IPS DF 4.7 (cell line): ENCODE data around the gene RAB6B.

Experiments used
- DNase-seq: peaks from one replicate; pipeline ENCODE4 v3.0.0-alpha.2; 2013; ENCODE audit warnings: low spot score; ENCODE audit errors: extremely low read depth

Gene RAB6B

DNA sequence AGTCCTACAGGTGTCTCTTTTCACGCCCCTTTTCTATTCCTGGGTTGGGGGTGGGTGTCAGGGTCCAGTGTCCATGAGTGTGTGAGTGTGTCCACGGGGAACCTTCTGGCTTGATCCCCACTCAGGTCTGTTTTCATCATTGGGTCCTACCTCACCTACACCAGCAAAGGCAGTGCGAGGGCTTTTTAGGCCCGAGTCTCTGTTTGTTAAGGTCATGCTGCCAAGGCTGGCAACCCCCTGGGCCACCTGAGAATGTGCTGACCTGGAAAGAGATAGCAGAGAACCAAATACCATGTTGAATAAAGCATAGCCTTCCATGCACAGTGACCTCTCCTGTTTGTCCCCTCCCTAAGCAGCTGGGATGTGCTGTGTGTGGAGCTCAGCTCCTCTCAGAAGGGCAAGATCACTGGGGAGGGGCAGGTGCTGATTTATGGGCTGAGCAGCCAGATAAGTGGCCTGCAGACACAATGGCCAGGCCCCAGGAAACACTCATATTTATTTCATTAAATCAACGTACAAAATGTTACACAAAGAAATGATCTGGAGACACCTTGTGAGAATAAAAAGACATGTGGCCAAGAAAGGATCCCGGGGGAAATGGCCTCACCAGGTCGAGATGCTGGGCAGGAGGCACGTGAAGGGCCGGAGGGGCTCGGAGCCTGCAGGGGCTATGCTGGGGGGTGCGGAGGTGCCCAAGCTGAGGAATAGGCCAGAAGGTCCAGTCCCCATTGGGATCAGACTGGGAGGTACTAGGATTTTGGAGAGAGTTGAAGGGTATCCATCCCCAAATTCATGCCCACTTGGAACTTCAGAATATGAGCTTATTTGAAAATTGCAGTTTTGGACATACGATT lies 36.1 kb downstream of the RAB6B start:
- no peak for DNase-seq

DNA sequence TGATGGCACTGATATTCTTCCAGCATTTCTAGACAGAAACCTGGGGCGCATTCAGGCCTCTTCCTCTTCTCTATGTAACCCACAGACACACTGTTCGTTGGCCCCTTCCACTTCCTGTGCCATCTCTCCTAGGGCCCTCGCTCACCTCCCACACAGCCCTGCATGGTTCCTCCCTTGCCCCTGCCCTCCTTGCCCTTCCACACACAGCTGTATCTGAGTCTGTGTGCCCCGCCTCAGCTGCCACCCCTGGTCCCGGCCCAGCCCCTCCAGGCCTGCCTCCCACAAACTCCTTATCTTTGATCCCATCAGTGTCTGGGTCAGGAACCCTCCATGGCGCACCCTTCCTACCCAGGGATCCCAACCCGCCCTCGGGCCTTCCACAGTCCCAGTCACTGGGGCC lies 37.9 kb downstream of the RAB6B start:
- no peak for DNase-seq

DNA sequence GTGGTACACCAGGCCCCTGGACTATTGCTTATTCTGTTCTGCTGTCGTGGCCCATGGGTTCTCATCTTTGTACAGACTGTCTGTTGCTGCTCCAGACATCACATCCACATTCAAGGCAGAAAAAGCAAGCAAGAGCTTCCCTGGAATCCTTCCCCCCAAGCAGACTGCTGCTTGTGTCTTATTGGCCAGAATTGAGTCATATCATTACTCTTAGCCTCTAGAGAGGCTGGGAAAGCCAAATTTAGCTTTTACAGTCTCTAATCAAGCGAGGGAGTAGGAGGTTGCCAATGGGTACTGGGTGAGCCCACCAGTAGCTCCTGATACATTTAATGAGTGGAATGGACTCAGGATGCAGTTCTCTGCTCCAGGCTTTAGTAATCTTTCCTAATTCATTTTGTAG lies 39.4 kb downstream of the RAB6B start:
- no peak for DNase-seq

DNA sequence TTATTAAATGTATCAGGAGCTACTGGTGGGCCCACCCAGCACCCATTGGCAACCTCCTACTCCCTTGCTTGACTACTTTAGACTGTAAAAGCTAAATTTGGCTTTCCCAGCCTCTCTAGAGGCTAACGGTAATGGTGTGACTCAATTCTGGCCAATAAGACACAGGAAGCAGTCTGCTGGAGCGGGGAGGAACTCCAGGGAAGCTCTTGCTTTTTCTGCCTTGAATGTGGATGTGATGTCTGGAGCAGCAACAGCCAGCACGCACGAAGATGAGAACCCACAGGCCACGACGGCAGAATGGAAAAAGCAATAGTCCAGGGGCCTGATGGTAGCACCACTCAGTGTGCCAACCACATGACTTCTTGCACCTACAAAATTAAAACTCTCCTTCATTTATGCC lies 39.9 kb downstream of the RAB6B start:
- DNase-seq: no peak

DNA sequence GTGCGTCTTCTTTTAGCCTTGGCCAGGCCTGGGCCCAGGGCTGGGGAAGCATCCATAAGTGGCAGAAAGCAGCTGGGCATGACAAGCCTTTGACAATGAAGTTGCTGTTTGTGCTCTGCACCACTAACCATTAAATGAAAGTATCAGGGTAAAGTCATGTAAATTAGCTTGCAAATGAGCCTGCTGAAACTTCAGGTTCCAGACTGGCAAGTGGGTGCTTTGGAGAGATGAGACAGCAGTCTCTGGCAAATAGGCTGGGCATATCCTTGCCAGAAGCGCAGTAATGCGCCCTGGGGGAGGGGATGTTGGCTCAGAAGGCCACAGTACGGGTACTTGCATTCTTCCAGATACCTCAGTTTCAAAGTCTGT lies 40.7 kb downstream of the RAB6B start:
- no peak for DNase-seq

DNA sequence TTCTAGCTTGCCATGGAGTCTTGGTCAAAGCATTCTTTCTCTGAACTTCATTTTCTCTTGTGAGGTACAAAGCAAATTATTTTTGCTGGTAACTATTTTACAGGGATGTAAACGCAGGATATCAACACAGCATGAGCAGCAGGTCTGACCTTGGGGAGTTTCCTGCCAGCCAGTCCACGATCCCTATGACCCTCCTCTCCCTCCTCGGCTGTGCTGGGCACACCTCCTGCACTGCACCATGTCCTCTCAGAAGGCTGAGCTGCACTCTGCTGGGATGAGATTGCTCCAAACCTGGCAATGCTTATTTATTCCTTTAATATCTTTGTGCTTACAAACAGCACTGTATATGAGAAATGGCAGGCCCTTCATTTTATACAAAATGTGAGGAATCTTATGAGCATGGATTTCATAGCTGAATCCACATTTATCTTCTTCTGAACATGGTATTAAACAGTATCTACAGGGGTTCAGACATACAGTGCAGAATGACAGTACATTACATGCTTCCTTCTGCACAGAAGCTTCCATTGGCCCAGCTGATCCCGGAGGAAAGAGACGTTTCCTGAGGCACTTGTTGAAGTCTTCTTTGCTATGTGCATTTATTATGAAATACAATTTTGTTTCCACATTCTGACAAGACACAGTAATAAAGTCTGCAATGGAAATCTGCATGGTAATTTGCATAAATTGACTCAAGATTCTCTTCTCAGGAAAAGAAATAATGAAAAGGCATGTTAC lies 41.2 kb downstream of the RAB6B start:
- DNase-seq: no peak

DNA sequence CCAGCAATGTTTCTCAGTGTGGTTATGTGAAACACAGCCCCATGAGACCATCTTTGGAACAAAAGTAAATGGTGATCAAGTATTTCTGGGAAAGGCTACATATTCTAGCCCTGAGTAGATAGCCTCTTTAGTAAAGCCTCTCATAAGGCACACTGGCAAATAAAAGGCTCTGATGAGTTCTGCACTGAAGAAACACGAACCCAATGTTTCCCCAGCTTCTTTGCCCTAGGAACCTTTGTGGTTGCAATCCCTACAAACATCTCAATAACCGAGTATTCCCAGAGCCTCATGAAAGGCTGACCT lies 41.8 kb downstream of the RAB6B start:
- no peak for DNase-seq

DNA sequence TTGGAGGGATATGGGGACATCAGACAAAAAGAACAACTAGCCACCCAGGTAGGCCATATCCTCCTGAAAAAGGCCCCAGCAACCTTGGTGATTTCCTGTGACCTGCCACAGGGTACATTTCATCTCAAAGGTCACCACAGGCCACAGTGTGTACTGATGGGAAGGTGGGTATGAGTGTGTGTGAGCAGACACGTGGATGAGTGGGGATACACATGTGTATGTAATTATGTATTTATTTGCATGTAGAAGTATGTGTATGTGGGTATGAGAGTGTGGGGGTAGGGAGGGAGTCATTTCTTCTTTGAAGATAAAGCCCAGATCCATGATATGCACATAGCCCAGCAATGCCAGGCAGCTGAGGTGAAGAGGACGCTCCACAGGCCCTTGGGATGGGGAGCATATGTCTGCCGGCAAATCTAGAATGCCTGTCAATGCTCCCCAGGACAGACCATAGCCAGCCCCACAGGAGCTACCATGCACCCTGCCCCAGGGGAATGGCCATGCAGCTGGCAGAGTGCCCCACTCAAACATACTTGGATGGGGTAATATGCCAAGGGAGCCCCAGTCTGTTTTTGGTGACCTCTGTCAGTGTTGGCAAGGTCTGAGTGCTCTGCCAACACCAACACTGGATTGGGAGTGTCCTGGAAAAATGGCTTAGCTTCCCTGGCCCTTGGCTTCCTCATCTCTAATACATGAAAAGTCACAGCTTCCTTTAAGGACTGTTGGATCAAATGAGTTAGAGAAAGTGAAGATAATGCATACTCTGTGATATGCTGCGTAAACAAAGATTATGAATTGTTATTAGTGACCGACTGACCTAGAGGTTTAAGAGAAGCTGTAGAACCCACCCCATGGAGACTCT lies 42.4 kb downstream of the RAB6B start:
- DNase-seq: no peak

DNA sequence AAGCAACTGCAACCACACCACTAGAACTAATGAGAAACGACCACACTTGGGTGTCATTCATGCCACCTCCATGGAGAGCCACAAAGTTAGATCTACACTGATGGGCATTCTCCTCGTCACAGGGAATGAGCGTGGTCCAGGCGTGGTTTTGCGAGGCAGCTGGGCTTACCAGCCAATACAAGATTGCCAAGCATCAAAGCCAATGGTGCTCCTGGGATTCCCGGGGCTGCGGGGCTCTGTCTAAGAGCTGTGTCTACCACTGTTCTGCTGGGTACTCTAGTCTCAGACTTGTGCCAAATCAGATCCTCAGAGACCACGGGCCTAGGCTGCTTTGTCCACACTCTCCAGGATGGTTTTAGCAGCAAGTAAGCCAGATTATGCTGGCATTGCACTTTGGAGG lies 43.8 kb downstream of the RAB6B start:
- DNase-seq: no peak

DNA sequence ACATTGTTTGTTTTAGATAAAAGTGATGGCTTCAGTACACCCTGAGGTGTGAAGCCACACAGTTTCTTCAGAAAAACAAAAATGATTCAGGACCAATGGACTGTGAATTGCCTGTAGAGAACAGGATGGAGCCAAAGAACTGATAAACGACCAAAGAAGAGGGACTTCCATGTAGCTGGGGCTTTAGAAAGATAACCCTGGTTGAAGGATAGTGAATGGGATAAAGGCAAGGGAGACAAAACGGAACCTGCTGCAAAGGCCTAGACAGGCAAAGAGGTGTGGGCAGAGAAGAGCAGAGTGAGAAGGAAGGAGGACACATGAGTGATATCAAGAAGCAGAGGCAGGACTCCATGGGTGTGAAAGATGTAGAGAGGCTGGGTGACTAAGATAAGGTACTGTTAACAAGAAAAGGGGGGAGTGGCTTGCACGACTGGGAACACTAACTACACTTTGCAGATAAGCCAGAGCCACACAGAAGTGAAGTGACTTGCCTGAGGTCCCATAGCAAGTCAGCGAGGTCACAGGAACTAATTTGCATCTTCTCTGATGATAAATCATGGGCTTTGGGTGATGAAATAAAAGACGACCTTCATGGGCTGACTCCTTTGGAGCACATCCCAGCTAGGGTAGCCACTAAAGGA lies 44.3 kb downstream of the RAB6B start:
- no peak for DNase-seq

DNA sequence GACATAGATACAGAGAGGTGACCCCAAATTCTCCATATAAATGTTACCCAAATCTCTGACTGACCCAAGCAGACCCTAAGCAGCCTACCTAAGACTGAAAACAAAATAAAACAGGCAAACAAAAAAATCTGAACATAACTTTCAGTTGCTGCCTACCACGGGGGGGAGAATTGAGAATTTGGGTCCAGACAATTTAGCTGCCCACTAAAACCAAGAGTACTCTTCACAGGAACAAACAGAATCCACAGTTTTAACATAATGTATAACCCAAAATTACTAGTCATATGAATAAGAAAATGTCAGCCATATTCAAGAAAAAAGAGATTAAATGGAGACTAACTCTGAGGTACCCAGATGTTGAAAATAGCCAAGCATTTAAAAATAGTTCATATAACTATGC lies 45.6 kb downstream of the RAB6B start:
- no peak for DNase-seq

DNA sequence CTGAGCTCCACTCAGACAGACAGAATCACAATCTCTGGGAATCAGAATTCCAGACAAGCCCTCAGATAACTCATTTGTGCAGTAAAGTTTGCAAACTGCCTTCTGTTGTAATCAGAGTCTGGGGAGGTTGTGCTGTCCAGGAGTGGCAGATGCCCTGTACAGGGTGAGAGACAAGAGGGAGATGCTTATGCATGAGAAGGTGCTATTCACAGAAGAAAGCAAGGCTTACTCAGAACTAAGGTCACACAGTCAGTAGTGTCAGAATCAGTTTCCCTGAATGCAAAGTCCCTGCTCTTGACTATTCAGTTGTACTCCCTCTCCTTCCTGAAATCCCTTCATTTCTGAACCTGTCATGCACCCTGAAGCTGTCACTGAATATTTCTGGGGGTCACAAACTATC lies 46.3 kb downstream of the RAB6B start:
- no peak for DNase-seq

DNA sequence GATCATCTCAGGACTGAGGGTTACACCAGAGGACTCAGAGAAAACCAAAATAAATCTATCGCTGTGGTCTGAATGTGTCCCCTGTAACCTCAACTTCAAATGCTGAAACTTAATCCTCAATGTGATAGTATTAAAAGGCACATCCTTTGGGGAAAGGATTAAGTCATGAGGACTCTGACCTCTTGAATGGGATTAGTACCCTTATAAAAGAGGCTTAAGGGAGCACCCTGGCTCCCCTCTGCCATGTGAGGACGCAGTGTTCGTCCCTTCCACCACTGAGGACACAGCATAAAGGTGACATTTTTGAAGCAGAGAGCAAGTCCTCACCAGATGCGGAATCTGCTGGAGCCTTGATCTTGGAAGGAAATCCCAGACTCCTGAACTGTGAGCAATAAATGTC lies 50.6 kb downstream of the RAB6B start:
- no peak for DNase-seq

DNA sequence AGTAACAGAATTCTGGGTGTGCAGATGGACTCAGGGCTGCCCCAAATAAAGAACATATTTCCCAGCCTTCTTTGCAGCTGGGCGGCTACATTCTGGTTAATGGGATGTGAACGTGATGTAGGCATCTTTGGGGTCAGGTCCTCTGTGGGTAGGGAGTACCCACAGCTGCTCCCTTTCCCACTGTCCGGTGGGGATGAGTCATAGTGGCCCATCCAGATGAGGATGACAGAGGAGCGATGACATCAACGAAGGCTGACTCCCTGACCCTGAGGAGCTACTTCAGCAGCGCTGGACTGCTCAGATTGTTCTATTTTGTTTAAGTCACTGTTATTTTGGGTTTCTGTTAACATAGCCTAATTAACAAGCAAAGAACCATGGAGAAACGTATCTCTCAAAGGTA lies 52.0 kb downstream of the RAB6B start:
- DNase-seq: no peak

DNA sequence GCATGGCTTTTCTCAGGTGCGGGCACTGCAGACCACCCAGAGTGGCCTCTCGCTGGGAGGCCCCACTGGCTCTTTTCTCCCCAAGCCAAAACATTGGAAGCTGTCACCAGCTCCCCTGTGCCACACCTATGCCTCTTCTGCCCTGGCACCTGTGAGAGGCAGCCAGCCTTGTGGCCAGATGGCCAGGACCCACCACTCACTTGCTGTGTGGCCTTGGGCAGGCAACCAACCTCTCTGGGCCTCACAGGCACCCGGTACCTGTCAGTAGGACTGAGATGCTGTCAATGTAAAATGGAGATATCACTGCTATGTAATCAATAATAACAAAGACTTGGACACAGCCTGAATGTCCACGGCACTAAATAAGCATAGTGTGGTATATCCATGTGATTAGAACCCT lies 53.5 kb downstream of the RAB6B start:
- no peak for DNase-seq

DNA sequence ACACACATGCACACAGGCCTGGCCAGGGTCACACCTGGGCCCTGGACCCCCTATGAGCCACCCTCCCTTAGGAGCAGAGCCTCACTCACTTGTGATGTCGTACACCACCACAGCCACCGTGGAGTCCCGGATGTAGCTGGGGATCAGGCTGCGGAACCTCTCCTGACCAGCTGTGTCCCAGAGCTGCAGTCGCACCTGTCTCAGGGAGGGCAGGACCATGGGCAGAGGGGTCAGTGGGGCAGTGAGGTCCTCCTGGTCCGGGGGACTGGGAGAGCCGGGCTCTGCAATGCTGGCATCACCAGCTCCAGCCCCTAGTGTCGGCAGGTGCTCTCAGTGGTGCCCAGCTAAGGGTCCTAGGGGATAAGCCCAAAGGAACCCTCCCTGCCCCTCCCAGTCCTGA lies 54.5 kb downstream of the RAB6B start:
- DNase-seq: no peak

DNA sequence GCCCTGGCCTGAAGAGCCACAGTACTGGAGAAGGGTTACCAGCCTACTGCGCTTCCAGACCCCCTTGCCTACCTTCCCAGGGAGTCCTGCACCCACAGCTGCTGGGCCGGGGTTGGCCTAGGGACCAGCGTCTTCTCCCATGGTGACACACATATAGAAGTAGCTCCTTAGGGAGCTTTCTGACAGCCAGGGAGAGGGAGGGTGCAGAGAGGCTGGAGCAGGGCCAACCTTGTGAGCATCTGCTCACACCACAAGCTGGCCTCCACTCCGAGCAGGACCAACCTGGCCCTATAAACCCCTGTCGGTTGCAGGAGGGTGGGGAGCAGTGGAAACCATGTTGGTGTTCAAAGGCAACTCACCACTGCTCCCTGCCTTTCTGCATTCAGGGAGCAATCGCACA lies 54.9 kb downstream of the RAB6B start:
- no peak for DNase-seq

DNA sequence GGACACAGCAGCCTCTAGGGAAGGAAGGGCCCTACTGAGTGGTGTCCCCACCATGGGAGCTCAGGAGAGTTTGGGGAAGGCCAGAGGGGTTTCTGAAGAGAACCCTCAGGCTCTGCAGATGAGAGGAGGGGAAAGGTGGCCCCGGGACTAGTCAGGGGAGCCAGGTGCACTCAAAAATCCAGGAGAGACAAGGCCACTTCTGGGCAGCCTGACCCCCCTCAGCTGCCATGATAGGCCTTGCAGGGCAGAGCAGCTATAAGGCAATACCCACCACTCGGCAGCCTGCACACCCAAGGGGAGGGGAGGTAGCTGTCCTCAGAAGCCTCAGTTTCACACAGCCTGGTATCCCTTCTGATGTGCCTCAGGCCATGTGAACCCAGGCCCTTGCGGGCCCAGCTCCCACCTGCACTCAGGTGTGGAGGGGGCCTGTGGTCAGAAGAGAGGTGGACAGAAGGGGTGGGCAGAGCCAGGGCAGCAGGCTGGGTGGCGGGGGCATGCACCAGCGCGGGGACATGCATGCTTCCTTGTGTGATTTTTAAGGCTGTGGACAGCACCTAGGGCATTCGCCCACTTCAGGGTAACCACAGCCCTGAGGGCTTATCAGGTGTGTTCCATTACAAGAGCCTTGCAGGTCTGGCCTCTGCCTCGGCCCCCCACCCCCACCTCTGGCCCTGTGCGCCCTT lies 55.5 kb downstream of the RAB6B start:
- no peak for DNase-seq

DNA sequence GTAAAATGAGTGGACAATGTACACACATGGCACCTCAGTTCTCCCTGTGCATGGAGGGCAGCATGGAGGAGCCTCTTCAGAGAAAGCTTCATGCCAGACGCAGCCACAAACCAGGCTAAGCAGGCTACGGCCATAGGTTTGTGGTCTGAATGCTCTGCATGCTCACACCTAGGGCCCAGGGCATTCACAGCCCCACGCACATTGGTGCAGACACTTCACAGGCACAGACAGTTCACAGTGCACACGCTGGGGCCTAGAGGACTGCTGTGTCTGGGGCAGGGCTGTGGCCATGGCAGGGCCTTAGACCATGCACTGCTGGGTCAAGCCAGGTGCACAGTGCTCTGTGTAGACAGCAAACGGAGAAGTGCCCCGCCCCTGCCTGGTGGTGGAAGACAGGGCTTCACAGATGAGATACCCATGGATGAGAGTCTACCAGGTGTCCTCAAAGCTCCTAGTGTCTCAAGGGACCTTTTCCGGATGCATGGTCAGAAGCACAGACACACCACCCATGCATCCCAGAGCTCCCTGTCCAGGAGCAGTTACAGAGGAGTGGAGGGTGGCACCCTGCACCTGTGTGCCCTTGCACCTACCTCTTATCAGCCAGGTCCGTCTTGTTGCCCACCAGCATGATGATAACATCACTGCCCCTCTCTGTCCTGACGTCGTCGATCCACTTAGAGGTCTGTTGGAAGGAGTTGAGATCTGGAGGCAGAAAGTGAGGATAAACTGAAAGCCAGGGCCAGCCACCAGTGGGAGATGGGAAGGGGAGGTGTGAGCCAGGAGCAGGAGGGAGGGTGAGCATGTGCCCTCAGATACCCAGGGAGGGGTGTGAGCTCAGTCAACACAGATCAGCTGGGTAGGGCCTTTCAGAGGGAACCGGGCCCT lies 56.5 kb downstream of the RAB6B start:
- DNase-seq: no peak

DNA sequence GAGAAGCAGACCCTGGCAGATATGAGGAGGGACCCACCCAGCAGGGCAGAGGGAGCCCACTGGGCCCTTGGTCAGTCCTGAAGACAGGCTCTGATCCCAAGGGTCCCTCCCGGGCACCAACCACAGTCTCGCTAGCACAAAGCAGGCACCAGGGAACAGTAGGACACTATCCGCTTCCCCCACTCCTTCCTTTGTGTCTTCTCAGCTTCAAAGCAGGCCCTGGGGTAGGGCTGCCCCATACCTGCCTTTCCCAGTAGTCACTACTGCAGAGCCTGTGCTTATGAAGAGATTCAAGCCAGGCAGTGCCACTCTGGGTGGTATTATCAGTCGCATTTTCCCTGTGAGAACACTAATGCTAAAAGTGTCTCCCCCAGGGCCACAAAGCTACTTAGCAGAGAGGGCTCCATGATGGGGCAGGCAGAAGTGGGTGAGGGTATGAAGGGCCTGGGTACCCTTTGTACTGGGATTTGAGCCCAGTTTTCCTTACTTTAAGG lies 57.3 kb downstream of the RAB6B start:
- no peak for DNase-seq
